Measurements from ENCODE around the gene CAV1.

The CAV1 gene

GRCh38 chr7:116545411-116545993 lies 20.7 kb downstream of the CAV1 start:
- no peak for TF ChIP-seq CTCF (IDR thresholded peaks at IDR 0.05; ENCODE audit: extremely low read depth, insufficient read depth, missing control alignments)
- in situ Hi-C loops (cut with MboI; ENCODE audit: low pct_unique_long_range_greater_than_20kb, low sequenced_read_pairs, unreplicated experiment): no loop called here

GRCh38 chr7:116546054-116546453 lies 21.2 kb downstream of the CAV1 start:
- in situ Hi-C loops (cut with MboI; ENCODE audit: low pct_unique_long_range_greater_than_20kb, low sequenced_read_pairs, unreplicated experiment): no loop called here
- TF ChIP-seq CTCF (IDR thresholded peaks at IDR 0.05; ENCODE audit: extremely low read depth, insufficient read depth, missing control alignments): no peak
- DNase-seq (ENCODE audit: low spot score): no peak

More at GRCh38 chr7:116545411-116545993, 20.7 kb downstream of the CAV1 start:
- no peak for DNase-seq (ENCODE audit: low spot score)

- in situ Hi-C loops (cut with MboI; ENCODE audit: low pct_unique_long_range_greater_than_20kb, low sequenced_read_pairs, unreplicated experiment): no loop called here
- no peak for DNase-seq (ENCODE audit: low spot score)
- TF ChIP-seq CTCF (IDR thresholded peaks at IDR 0.05; ENCODE audit: extremely low read depth, insufficient read depth, missing control alignments): no peak
Observed at GRCh38 chr7:116546916-116547315, 22.1 kb downstream of the CAV1 start.

GRCh38 chr7:116547347-116547746 lies 22.5 kb downstream of the CAV1 start:
- in situ Hi-C loops (cut with MboI; ENCODE audit: low pct_unique_long_range_greater_than_20kb, low sequenced_read_pairs, unreplicated experiment): no loop called here
- DNase-seq (ENCODE audit: low spot score): no peak
- no peak for TF ChIP-seq CTCF (IDR thresholded peaks at IDR 0.05; ENCODE audit: extremely low read depth, insufficient read depth, missing control alignments)

- in situ Hi-C loops (cut with MboI; ENCODE audit: low pct_unique_long_range_greater_than_20kb, low sequenced_read_pairs, unreplicated experiment): no loop called here
- no peak for DNase-seq (ENCODE audit: low spot score)
- no peak for TF ChIP-seq CTCF (IDR thresholded peaks at IDR 0.05; ENCODE audit: extremely low read depth, insufficient read depth, missing control alignments)
Observed at GRCh38 chr7:116548506-116548905, 23.7 kb downstream of the CAV1 start.

- in situ Hi-C loops (cut with MboI; ENCODE audit: low pct_unique_long_range_greater_than_20kb, low sequenced_read_pairs, unreplicated experiment): no loop called here
- TF ChIP-seq CTCF (IDR thresholded peaks at IDR 0.05; ENCODE audit: extremely low read depth, insufficient read depth, missing control alignments): no peak
- DNase-seq (ENCODE audit: low spot score): no peak
Observed at GRCh38 chr7:116549370-116549769, 24.5 kb downstream of the CAV1 start.
